Activated T-cell treated with anti-CD3 and anti-CD28 coated beads, Interleukin-2, amount 50 U/mL, for 72 hours (primary cell): ENCODE measurements around the gene MED28. TPM values are rescaled to one million over a fixed set of nuclear protein-coding genes. Genes with fewer than 3 reads are reported as not detected.
A peak's percentile ranks its signal among the peaks of the same experiment; 100 is the strongest.

ENCODE experiments used
- ATAC-seq, 2 donors: fragments of 150-1000 bp; cut with Tn5 transposase; replicated peaks in 1 of 2; 2 replicates each; pipeline ENCODE4 v1.10.0; 2021; ENCODE audit warnings: moderate library complexity in 2 of 2, mild to moderate bottlenecking in 1 of 2
- DNase-seq, 2 donors: peaks; one replicate each; pipeline ENCODE4 v3.0.0; 2021 to 2022; ENCODE audit warnings: mixed read lengths in 1 of 2
- H3K27ac Mint-ChIP-seq: one replicate; pipeline ENCODE4 v1.8.0; 2022; ENCODE audit warnings: mild to moderate bottlenecking, moderate library complexity, mixed read lengths
- H3K27me3 Mint-ChIP-seq: one replicate; pipeline ENCODE4 v1.8.0; 2022; ENCODE audit warnings: low read depth, mixed read lengths
- H3K36me3 Mint-ChIP-seq, 2 donors: one replicate each; pipeline ENCODE4 v1.8.0; 2022; ENCODE audit warnings: mixed read lengths in 2 of 2, mild to moderate bottlenecking in 1 of 2; ENCODE audit not compliant: insufficient read depth in 2 of 2
- H3K4me1 Mint-ChIP-seq: one replicate; pipeline ENCODE4 v1.8.0; 2022; ENCODE audit warnings: low read depth, mixed read lengths
- H3K4me3 Mint-ChIP-seq, 2 donors: one replicate each; pipeline ENCODE4 v1.8.0; 2022; ENCODE audit warnings: mild to moderate bottlenecking in 2 of 2, mixed read lengths in 2 of 2, moderate library complexity in 2 of 2
- H3K9me3 Mint-ChIP-seq, 2 donors: one replicate each; pipeline ENCODE4 v1.8.0; 2022; ENCODE audit warnings: mixed read lengths in 2 of 2
- total RNA-seq, 2 donors: library from RNA; stranded (reverse); gene quantifications; one replicate each; pipeline ENCODE4 v1.2.3, GENCODE V29; 2022

The MED28 gene
- total RNA-seq, 2 donors from 2014 or later: 38.6 to 44.5 TPM

DNA sequence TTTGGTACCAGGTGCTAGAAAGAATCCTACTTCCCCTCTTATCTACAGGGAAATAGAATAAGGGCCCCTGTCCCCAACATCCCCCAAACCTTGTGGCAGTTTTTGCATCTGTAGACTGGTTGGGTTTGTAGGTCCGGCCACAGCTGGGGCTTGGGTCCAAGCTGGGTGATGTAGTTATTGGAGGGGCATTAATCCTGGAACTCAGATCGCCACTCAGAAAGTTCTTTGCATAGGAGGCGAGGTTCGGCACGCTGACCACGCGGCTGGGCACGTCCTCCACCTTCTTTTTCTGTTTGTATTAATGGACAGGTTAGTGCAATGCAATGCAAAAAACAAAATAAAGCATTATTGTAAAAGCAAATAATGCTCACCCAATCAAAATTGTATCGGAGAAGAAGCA lies 19.2 kb downstream of the MED28 start:
- no peak overlapping the region for H3K4me3 Mint-ChIP-seq
- no peak for ATAC-seq
- H3K27ac Mint-ChIP-seq: no peak overlapping the region
- no peak for DNase-seq
- peaks cover 3% of the 10 kb centered on the region for H3K4me1 Mint-ChIP-seq
- no peaks in the 10 kb centered on the region for H3K9me3 Mint-ChIP-seq
- H3K36me3 Mint-ChIP-seq: peaks cover 2 to 10% of the 10 kb centered on the region in 2 donors
- no peaks in the 10 kb centered on the region for H3K27me3 Mint-ChIP-seq

DNA sequence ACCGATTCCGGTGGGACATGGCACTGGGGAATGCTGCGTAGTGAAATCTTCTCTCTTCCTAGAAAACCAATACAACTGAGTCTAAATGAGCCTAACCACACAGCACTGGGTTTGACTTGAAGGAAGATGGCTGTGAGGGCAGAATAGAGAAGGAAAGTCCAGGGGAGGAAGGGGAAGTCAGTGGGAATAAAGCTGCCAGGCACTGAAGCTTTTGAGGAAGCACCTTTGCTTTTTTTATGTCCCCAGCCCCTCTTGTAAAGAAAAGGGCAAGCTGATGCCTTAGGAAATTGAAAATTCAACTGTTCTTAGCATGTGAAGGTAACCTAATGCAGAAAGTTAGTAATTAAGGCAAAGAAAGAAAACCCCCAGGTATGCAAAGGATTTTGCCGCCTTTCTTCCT lies 20.6 kb downstream of the MED28 start:
- Mint-ChIP-seq H3K27me3 (no peaks in the 10 kb centered on the region), H3K9me3 (no peaks in the 10 kb centered on the region), H3K4me3 (no peak overlapping the region), H3K36me3 (peaks cover 2 to 7% of the 10 kb centered on the region in 2 donors), H3K4me1 (no peaks in the 10 kb centered on the region), H3K27ac (no peak overlapping the region)
- ATAC-seq (no peak), DNase-seq (no peak)

DNA sequence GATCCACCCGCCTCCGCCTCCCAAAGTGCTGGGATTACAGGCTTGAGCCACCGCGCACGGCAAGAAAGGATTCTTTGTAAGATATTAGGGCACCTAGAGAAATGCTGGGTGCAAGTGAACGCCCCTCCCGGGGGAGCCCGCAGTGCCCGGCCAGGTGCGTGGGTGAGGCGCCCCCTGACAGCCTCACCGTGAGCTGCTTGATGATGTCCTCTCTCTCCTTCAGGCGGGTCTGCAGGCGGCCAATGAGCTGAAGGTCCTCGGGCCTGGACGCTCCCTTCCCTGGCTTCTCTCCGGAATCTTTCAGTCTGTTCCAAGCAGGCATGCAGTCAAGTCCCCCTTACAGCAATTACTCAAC lies 21.9 kb downstream of the MED28 start:
- Mint-ChIP-seq H3K9me3 (no peaks in the 10 kb centered on the region), H3K4me1 (no peaks in the 10 kb centered on the region), H3K27me3 (no peaks in the 10 kb centered on the region), H3K27ac (no peak overlapping the region), H3K36me3 (peaks cover 2 to 6% of the 10 kb centered on the region in 2 donors), H3K4me3 (no peak overlapping the region)
- ATAC-seq: peak in 1 of 2 donors; percentile 11
- no peak for DNase-seq

DNA sequence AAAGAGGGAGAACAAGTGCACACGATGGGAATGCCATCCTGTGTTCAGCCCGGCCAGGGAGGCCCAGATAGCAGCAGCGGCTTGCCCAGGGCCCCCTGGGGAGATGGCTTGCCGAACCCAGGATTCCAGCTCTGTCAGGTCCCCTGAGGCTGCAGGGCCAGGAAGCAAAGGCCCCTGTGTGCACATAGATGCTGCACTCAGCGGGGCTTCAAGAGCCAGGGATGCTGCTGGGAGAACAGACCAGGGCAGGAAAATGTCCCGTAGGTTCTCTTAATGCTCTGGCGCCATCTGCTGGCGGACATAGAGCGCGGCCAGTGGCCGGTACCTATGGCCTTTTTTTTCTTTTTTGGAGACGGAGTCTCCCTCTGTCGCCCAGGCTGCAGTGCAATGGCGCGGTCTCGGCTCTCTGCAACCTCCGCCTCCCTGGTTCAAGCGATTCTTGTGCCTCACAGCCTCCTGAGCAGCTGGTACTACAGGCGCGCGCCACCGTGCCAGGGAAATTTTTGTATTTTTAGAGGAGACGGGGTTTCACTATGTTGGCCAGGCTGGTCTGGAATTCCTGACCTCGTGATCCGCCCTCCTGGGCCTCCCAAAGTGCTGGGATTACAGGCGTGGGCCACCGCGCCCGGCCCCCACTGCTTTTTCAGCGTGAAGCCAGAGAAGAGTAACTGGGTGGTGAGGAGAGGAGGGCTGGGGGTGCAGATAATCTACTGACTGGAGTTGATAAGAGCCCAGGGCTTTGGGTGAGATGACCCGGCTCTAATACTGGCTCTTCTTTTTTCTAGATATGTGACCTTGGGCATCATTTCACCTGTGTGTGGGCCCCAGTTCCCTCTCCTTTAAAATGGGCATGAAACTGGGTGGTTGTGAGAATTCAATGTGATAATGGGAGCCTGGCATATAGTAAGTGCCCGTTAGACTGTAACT lies 22.5 kb downstream of the MED28 start:
- ATAC-seq: peak; percentile 83 to 85
- no peak overlapping the region for H3K27ac Mint-ChIP-seq
- H3K4me3 Mint-ChIP-seq: no peak overlapping the region

DNA sequence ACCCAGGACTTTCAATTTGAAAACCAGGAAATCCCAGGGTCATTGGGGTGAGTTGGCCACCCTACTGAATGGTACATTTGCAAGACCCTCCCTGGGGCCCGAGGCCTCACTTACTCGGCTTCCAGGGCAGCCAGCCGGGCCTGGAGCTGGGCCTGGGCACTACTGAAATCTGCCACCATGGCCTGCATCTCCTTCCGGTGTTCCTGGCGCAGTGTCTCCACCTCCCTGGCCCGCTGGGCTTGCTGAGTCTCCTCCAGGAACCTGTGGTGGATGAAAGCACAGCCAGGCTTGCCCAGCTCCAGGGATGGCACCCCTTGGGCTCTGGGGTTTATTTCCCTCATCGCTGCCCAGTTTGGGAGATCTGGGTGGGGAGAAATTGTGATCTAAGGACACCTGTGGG lies 24.7 kb downstream of the MED28 start:
- no peak for DNase-seq
- no peaks in the 10 kb centered on the region for H3K9me3 Mint-ChIP-seq
- no peaks in the 10 kb centered on the region for H3K27me3 Mint-ChIP-seq
- peaks cover 2% of the 10 kb centered on the region in 2 donors for H3K36me3 Mint-ChIP-seq
- no peak overlapping the region for H3K4me3 Mint-ChIP-seq
- H3K4me1 Mint-ChIP-seq: no peaks in the 10 kb centered on the region
- ATAC-seq: no peak
- no peak overlapping the region for H3K27ac Mint-ChIP-seq

More for the DNA sequence above, 22.5 kb downstream of the MED28 start:
- Mint-ChIP-seq H3K4me1 (no peaks in the 10 kb centered on the region), H3K36me3 (peaks cover 2 to 3% of the 10 kb centered on the region in 2 donors), H3K9me3 (no peaks in the 10 kb centered on the region), H3K27me3 (no peaks in the 10 kb centered on the region)
- DNase-seq: peak; percentile 71 to 75

DNA sequence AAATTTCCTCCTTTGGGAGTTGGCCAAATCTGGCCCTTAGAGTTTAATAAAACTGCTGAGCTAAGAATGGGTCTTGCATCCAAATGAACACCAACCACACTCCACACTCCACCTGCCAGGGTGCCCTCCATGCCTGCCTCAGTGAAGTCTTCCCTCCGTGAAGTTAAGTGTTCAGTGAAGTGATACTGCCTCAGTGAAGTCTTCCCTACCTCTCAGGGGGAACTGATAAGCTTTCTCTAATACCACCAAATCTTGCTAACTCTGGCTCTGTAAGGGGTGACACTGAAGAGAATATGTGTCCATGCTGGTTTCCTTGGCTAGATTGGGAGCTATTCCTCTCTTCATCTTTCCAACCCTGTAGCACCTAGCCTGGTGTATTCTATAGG lies 27.9 kb downstream of the MED28 start:
- ATAC-seq (no peak), DNase-seq (no peak)
- peaks cover 2 to 5% of the 10 kb centered on the region in 2 donors for H3K36me3 Mint-ChIP-seq
- H3K4me1 Mint-ChIP-seq: no peaks in the 10 kb centered on the region
- no peak overlapping the region for H3K27ac Mint-ChIP-seq
- no peak overlapping the region for H3K4me3 Mint-ChIP-seq
- peaks cover 0 to 1% of the 10 kb centered on the region in 2 donors for H3K9me3 Mint-ChIP-seq
- no peaks in the 10 kb centered on the region for H3K27me3 Mint-ChIP-seq

DNA sequence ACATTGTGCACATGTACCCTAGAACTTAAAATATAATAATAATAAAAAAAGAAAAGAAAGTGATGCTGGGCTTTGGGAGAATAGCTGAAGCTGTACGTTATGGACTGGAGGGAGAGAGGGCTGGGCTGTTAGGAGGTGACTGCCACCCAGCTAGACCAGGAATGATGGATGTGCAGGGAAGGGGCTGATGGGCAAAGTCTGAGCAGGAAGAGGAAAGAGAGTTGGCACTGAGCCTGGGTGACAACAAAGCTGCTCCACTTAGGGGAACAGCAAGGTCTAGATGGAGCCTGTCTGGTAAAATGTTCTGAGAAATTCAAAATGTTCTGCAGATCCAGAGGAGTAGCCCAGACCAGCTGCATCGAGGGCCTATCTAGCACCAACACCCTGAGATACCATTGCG lies 32.3 kb downstream of the MED28 start:
- H3K4me1 Mint-ChIP-seq: peaks cover 14% of the 10 kb centered on the region
- no peak overlapping the region for H3K27ac Mint-ChIP-seq
- peaks cover 0 to 1% of the 10 kb centered on the region in 2 donors for H3K9me3 Mint-ChIP-seq
- no peak overlapping the region for H3K4me3 Mint-ChIP-seq
- DNase-seq (no peak), ATAC-seq (no peak)
- no peaks in the 10 kb centered on the region for H3K27me3 Mint-ChIP-seq
- peaks cover 2 to 6% of the 10 kb centered on the region in 2 donors for H3K36me3 Mint-ChIP-seq

DNA sequence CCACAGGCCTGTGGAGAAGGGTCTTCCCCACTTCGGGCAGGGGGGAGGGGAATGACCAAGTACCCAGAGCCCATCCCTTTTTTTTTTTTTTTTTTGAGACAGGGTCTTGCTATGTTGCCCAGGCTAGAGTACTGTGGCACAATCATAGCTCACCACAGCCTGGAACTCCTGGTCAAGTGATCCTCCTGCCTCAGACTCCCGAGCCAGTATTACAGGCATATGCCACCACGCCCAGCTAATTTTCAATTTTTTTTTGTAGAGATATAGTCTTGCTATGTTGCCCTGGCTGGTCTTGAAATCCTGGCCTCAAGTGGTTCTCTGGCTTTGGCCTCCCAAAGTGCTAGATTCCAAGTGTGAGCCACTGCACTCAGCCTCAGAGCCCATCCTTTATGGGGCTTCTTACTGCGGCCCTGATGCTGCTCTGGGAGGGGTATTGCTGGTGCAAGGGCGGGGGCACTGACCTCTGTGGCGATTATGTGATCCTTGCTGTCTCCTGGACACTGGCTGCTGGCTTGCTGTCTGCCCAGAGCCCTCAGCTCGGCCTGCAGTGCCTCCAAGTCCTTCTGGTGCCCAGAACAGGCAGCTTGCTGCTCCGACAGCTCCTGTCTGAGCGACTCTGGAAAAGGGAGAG lies 32.9 kb downstream of the MED28 start:
- H3K27me3 Mint-ChIP-seq: no peaks in the 10 kb centered on the region
- H3K4me3 Mint-ChIP-seq: no peak overlapping the region
- no peak overlapping the region for H3K27ac Mint-ChIP-seq
- DNase-seq (no peak), ATAC-seq (no peak)
- peaks cover 0 to 1% of the 10 kb centered on the region in 2 donors for H3K9me3 Mint-ChIP-seq
- H3K36me3 Mint-ChIP-seq: peaks cover 2 to 6% of the 10 kb centered on the region in 2 donors
- peaks cover 16% of the 10 kb centered on the region for H3K4me1 Mint-ChIP-seq

DNA sequence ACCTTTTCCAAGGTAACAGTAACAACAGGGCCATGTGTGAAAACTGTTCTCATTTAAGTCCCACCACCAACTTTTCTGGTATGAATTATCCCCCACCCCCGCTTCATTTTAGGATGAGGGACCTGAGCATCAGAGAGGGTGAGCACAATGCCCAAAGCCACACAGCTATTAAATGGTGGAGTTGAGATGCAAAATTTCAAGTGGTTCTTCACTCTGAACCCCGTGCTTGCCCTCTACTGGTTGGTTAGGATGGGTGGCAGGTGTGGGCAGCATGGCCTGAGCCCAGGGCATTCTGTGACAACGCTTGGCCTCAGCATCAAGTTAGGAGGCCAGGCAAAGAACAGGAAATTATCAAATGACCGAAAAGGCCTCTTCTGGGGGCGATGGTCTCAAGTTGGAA lies 33.5 kb downstream of the MED28 start:
- Mint-ChIP-seq H3K4me1 (peaks cover 16% of the 10 kb centered on the region), H3K9me3 (peaks cover 0 to 1% of the 10 kb centered on the region in 2 donors), H3K4me3 (no peak overlapping the region), H3K36me3 (peaks cover 0 to 4% of the 10 kb centered on the region in 2 donors), H3K27ac (no peak overlapping the region), H3K27me3 (no peaks in the 10 kb centered on the region)
- no peak for DNase-seq
- ATAC-seq: no peak

DNA sequence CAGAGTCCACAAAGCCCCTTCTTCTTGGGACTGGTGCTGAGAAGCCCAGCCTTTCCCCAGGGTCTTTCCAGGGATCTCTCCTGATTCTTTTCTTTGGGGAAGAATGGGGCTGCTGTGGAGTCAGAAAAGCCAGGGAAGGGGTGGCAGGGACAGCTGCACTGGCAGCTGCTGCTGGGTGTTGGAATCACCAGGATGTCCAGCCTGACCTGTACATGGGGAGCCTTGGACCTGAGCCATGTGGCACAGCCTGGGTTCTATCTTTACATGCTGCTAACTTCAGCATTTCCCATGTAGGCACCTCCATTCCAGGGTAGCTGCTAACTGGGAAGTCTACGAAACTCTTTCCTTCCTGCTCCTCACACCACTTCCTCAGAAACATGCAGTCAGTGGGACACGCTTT lies 36.0 kb downstream of the MED28 start:
- DNase-seq: no peak
- Mint-ChIP-seq H3K9me3 (no peaks in the 10 kb centered on the region), H3K36me3 (peaks cover 0 to 2% of the 10 kb centered on the region in 2 donors), H3K27ac (no peak overlapping the region), H3K4me3 (no peak overlapping the region), H3K27me3 (no peaks in the 10 kb centered on the region), H3K4me1 (peaks cover 16% of the 10 kb centered on the region)
- no peak for ATAC-seq

DNA sequence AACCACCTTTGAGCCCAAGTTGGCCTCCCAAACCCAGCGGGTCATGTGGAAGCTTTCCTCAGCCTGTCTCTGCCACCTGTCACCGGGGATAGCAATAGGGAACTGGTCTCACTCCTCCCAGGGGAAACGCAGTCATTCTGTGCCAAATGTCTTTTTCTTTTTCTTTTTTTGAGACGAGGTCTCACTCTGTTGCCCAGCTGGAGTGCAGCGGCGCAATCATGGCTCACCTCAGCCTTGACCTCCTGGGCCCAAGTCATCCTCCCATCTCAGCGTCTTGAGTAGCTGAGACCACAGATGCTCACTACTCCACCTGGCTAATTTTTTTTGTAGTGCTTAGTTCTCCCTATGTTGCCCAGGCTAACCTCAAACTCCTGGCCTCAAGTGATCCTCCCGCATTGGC lies 40.3 kb downstream of the MED28 start:
- ATAC-seq: no peak
- Mint-ChIP-seq H3K27me3 (no peaks in the 10 kb centered on the region), H3K27ac (no peak overlapping the region), H3K4me1 (peaks cover 16% of the 10 kb centered on the region), H3K36me3 (peaks cover 0 to 1% of the 10 kb centered on the region in 2 donors), H3K9me3 (no peaks in the 10 kb centered on the region), H3K4me3 (no peak overlapping the region)
- no peak for DNase-seq

DNA sequence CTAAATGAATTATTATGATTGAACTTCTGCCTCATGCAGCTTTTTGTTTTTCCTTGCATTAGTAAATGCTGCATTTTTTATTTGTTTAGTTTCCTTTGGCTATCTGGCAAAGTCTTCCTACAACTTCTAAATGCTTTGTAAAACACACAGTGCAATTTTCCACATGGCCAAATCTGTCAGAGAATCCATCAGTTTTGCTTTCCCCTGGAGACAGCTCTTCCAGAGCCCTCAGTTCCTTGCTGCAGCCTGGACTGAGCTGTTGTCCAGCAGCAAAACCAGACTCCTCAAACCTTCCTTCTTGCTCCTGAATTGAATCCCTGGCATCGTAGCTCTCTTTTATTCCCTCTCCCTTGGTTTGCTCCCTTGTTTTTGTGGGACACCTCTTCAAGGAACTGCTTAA lies 42.6 kb downstream of the MED28 start:
- Mint-ChIP-seq H3K36me3 (no peaks in the 10 kb centered on the region), H3K9me3 (no peaks in the 10 kb centered on the region), H3K4me1 (no peaks in the 10 kb centered on the region), H3K4me3 (no peak overlapping the region), H3K27me3 (no peaks in the 10 kb centered on the region), H3K27ac (no peak overlapping the region)
- DNase-seq (no peak), ATAC-seq (no peak)

DNA sequence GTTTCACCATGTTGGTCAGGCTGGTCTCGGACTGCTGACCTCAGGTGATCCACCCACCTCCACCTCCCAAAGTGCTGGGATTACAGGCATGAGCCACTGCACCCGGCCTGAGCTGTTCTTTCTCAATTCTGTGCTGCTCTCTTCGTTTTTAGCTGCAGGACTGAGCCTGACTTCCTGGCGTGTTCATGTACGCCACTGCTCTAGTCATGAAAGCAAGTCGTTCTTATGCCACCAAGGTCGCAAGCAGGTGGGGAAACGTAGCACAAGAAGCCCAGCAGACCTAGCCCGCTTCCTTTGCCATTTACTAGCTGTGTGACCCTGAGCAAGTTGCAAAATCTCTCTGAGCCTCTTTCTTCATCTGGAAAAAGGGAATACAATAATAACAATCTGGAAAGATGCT lies 43.4 kb downstream of the MED28 start:
- no peaks in the 10 kb centered on the region for H3K27me3 Mint-ChIP-seq
- H3K4me1 Mint-ChIP-seq: no peaks in the 10 kb centered on the region

More for the DNA sequence above, 43.4 kb downstream of the MED28 start:
- Mint-ChIP-seq H3K9me3 (no peaks in the 10 kb centered on the region), H3K27ac (no peak overlapping the region), H3K36me3 (no peaks in the 10 kb centered on the region), H3K4me3 (no peak overlapping the region)
- no peak for ATAC-seq
- DNase-seq: no peak
